Measurements from ENCODE around the gene ECT2L. TPM values are rescaled to one million over a fixed set of nuclear protein-coding genes. Genes with fewer than 3 reads are reported as not detected.
"Not testable (repeated sequence)": the region's sequence is repeated elsewhere in the genome, so short reads cannot be mapped to it uniquely, and the experiment has no call there.

ECT2L gene
- total and polyA plus RNA-seq, 8 donors: 0.03 to 0.05 (median 0.03) TPM; not detected in 5

- no peak for DNase-seq
- no peaks in the 10 kb centered on the region for H3K9me3 ChIP-seq
- no peak for ATAC-seq
- FAIRE-seq: no peak
- 89 to 94% methylated on average over 1 of the region's 1 CpG for WGBS, 2 donors
- H3K27me3 ChIP-seq: no peaks in the 10 kb centered on the region
- no peaks in the 10 kb centered on the region for H3K4me1 ChIP-seq
- no peaks in the 10 kb centered on the region for H3K36me3 ChIP-seq
- no peak overlapping the region for H3K27ac ChIP-seq
- intact Hi-C loops (cut with DNase I): no loop called here
- no peak for TF ChIP-seq CTCF (IDR thresholded peaks at IDR 0.05)
- no peak overlapping the region for H3K4me3 ChIP-seq
Observed at GRCh38 chr6:138931660-138932059, 135.8 kb downstream of the ECT2L start.

- 98 to 100% methylated on average over 1 of the region's 1 CpG for WGBS, 2 donors
- H3K27me3 ChIP-seq; H3K4me1 ChIP-seq; H3K4me3 ChIP-seq; H3K36me3 ChIP-seq; H3K27ac ChIP-seq; intact Hi-C loops (cut with DNase I); ATAC-seq; DNase-seq; H3K9me3 ChIP-seq; FAIRE-seq: not testable (repeated sequence)
Observed at GRCh38 chr6:138936873-138937272, 141.0 kb downstream of the ECT2L start.

GRCh38 chr6:138943089-138943625 is 147.3 kb downstream of the ECT2L start:
- Histone ChIP-seq H3K27me3 (no peaks in the 10 kb centered on the region), H3K4me3 (no peak overlapping the region), H3K9me3 (no peaks in the 10 kb centered on the region), H3K27ac (no peak overlapping the region), H3K36me3 (peaks cover 0 to 9% (median 0%) of the 10 kb centered on the region in 3 donors), H3K4me1 (peaks cover 0 to 5% (median 2%) of the 10 kb centered on the region in 3 donors)
- 96% methylated on average over 2 of the region's 2 CpGs for WGBS, 2 donors
- DNase-seq (no peak), FAIRE-seq (no peak), ATAC-seq (no peak)
- intact Hi-C loops (cut with DNase I): no loop called here
- TF ChIP-seq CTCF (IDR thresholded peaks at IDR 0.05): no peak

GRCh38 chr6:138944412-138944811 is 148.5 kb downstream of the ECT2L start:
- peaks cover 0 to 15% (median 12%) of the 10 kb centered on the region in 3 donors for H3K4me1 ChIP-seq
- intact Hi-C loops (cut with DNase I): no loop called here
- no peaks in the 10 kb centered on the region for H3K27me3 ChIP-seq
- ATAC-seq (peak in 2 of 4 donors; percentile 26 to 27), FAIRE-seq (no peak), DNase-seq (no peak)
- H3K36me3 ChIP-seq: peaks cover 0 to 9% (median 0%) of the 10 kb centered on the region in 3 donors
- WGBS, 2 donors: 84 to 88% methylated on average over 1 of the region's 1 CpG
- no peaks in the 10 kb centered on the region for H3K9me3 ChIP-seq
- TF ChIP-seq CTCF (IDR thresholded peaks at IDR 0.05): no peak
- no peak overlapping the region for H3K27ac ChIP-seq
- no peak overlapping the region for H3K4me3 ChIP-seq

- Histone ChIP-seq H3K4me3 (no peak overlapping the region), H3K9me3 (no peaks in the 10 kb centered on the region), H3K36me3 (peaks cover 0 to 9% (median 0%) of the 10 kb centered on the region in 3 donors), H3K27ac (no peak overlapping the region), H3K27me3 (no peaks in the 10 kb centered on the region), H3K4me1 (peaks cover 0 to 15% (median 12%) of the 10 kb centered on the region in 3 donors)
- FAIRE-seq (no peak), DNase-seq (no peak), ATAC-seq (no peak)
- WGBS, 2 donors: 95% methylated on average over 5 of the region's 5 CpGs
- TF ChIP-seq CTCF (IDR thresholded peaks at IDR 0.05): no peak
- intact Hi-C loops (cut with DNase I): no loop called here
Observed at GRCh38 chr6:138945354-138945753, 149.5 kb downstream of the ECT2L start.

Measured in pancreas (tissue), 10 donors.